Endothelial cell of umbilical vein (primary cell): ENCODE results near the gene CERS6. TPM values are rescaled to one million over a fixed set of nuclear protein-coding genes. Genes with fewer than 3 reads are reported as not detected.

Experiments
- BruUV-seq: library from RNA; stranded (reverse); fragments of 400-500 nt; replicated peaks from 2 replicates; lab custom pipeline; 2021; lab: Mats Ljungman, UMichigan
- CTCF ChIA-PET: fragments of 300-600, 350-600 bp; sonication (Branson Sonifier 250); formaldehyde crosslinking; loops from one replicate; lab custom pipeline; 2021; ENCODE audit warnings: antibody characterized with exemption, inconsistent platforms; lab: Charles Lee
- POLR2A ChIA-PET: fragments of 300-600, 350-600 bp; sonication (Branson Sonifier 250); formaldehyde crosslinking; loops from one replicate; lab custom pipeline; 2021; ENCODE audit warnings: antibody characterized with exemption, inconsistent platforms; lab: Charles Lee
- DNase-seq: peaks from one replicate; pipeline ENCODE4 v3.0.0-alpha.2; 2011; ENCODE audit warnings: low read depth, low spot score
- FAIRE-seq: peaks from 2 replicates; lab custom pipeline; 2011; peaks lifted over from hg19 to GRCh38; lab: Jason Lieb, UNC
- H2AFZ ChIP-seq: 2 replicates; pipeline ENCODE4 v1.6.0; 2012; ENCODE audit warnings: low read depth, low read length, control low read depth, inconsistent platforms
- H3K27ac ChIP-seq: 2 replicates; pipeline ENCODE4 v1.5.1; 2011; ENCODE audit warnings: low read depth, mild to moderate bottlenecking, control low read depth, low read length, moderate library complexity; ENCODE audit not compliant: insufficient read depth
- H3K27me3 ChIP-seq, 2 experiments: 2 replicates each; pipeline versions ENCODE4 v1.6.0 to v1.6.1; 2011; ENCODE audit warnings: low read length in 2 of 2, mixed read lengths in 1 of 2; ENCODE audit not compliant: control insufficient read depth in 2 of 2, insufficient read depth in 2 of 2
- H3K36me3 ChIP-seq, 2 experiments: 2 replicates in 1 of 2; 3 replicates in 1 of 2; pipeline ENCODE4 v1.5.1; 2011; ENCODE audit warnings: low read length in 2 of 2, mild to moderate bottlenecking in 1 of 2, moderate library complexity in 1 of 2; ENCODE audit not compliant: control insufficient read depth in 2 of 2, insufficient read depth in 2 of 2; ENCODE audit errors: extremely low read depth in 1 of 2
- H3K4me1 ChIP-seq: 3 replicates; pipeline ENCODE4 v1.5.1; 2011; ENCODE audit warnings: mild to moderate bottlenecking, low read length; ENCODE audit not compliant: control insufficient read depth, insufficient read depth; ENCODE audit errors: extremely low read depth
- H3K4me2 ChIP-seq: 2 replicates; pipeline ENCODE4 v1.6.1; 2011; ENCODE audit warnings: low read length, control low read depth, mixed read lengths; ENCODE audit not compliant: insufficient read depth
- H3K4me3 ChIP-seq, 3 experiments: fragments of 200-600 bp in 1 of 3; sonication (generic), shearing (Covaris generic) in 1 of 3; replicated peaks in 1 of 3; 2 replicates each; pipeline ENCODE4 v1.5.1; 2011 to 2016; ENCODE audit warnings: control low read depth in 3 of 3, low read length in 3 of 3, mild to moderate bottlenecking in 2 of 3, inconsistent platforms in 1 of 3, low read depth in 1 of 3, moderate library complexity in 1 of 3; ENCODE audit not compliant: insufficient read depth in 1 of 3
- H3K79me2 ChIP-seq: 2 replicates; pipeline ENCODE4 v1.6.0; 2012; ENCODE audit warnings: low read length, inconsistent platforms; ENCODE audit not compliant: control insufficient read depth, insufficient read depth
- H3K9ac ChIP-seq: replicated peaks from 2 replicates; pipeline ENCODE3; 2011; ENCODE audit warnings: low read length, control low read depth; ENCODE audit not compliant: insufficient read depth; ENCODE audit errors: extremely low read depth
- H3K9me1 ChIP-seq: replicated peaks from 3 replicates; pipeline ENCODE4 v1.6.0; 2011; ENCODE audit warnings: mild to moderate bottlenecking, low read length; ENCODE audit not compliant: control insufficient read depth, insufficient read depth; ENCODE audit errors: extremely low read depth
- H3K9me3 ChIP-seq: replicated peaks from 2 replicates; pipeline ENCODE4 v1.5.1; 2012; ENCODE audit warnings: low read length, inconsistent platforms; ENCODE audit not compliant: control insufficient read depth, insufficient read depth
- H4K20me1 ChIP-seq: replicated peaks from 2 replicates; pipeline ENCODE3; 2011; ENCODE audit warnings: mild to moderate bottlenecking, low read length; ENCODE audit not compliant: control insufficient read depth, insufficient read depth; ENCODE audit errors: extremely low read depth
- CTCF ChIP-seq, 2 donors: IDR thresholded peaks; 1 replicate in 1 of 2; 2 replicates in 1 of 2; pipeline ENCODE4 v1.5.1; 2011; ENCODE audit warnings: low read length in 2 of 2, mild to moderate bottlenecking in 2 of 2, moderate library complexity in 2 of 2, control low read depth in 1 of 2, inconsistent platforms in 1 of 2, low read depth in 1 of 2; ENCODE audit not compliant: insufficient read depth in 1 of 2; ENCODE audit errors: extremely low read depth in 1 of 2
- EZH2 ChIP-seq: IDR thresholded peaks from 2 replicates; pipeline ENCODE4 v1.6.1; 2012; ENCODE audit warnings: borderline replicate concordance, low read depth, mild to moderate bottlenecking, moderate library complexity, low read length, inconsistent platforms; ENCODE audit not compliant: severe bottlenecking
- FOS ChIP-seq: IDR thresholded peaks from 2 replicates; pipeline ENCODE4 v1.6.1; 2011; ENCODE audit warnings: mild to moderate bottlenecking, low read length, moderate library complexity, borderline replicate concordance; ENCODE audit not compliant: insufficient read depth
- GATA2 ChIP-seq: IDR thresholded peaks from 2 replicates; pipeline ENCODE4 v1.7.0; 2011; ENCODE audit warnings: low read depth, mild to moderate bottlenecking, moderate library complexity, mixed read lengths, low read length; ENCODE audit not compliant: insufficient read length, insufficient read depth
- JUN ChIP-seq: IDR thresholded peaks from 2 replicates; pipeline ENCODE4 v1.6.1; 2011; ENCODE audit warnings: borderline replicate concordance, low read depth; ENCODE audit not compliant: insufficient read length, insufficient read depth
- MYC ChIP-seq: IDR thresholded peaks from one replicate; pipeline ENCODE4 v1.6.1; 2011; ENCODE audit warnings: mild to moderate bottlenecking, low read depth, low read length
- POLR2A ChIP-seq: IDR thresholded peaks from 2 replicates; pipeline ENCODE4 v1.6.1; 2012; ENCODE audit warnings: low read depth, mild to moderate bottlenecking, control low read depth, low read length
- POLR2AphosphoS5 ChIP-seq: IDR thresholded peaks from 2 replicates; pipeline ENCODE4 v1.6.1; 2012; ENCODE audit warnings: low read depth, mild to moderate bottlenecking, control low read depth, low read length, moderate library complexity; ENCODE audit not compliant: insufficient read depth
- dilution Hi-C: fragments of 300-500 bp; cut with MboI; formaldehyde crosslinking; loops from one replicate; pipeline ENCODE4 v1.15.0; 2019; ENCODE audit warnings: low sequenced_read_pairs; ENCODE audit not compliant: extremely low pct_ligation_motif_present
- intact Hi-C: fragments of 100-400 bp; cut with micrococcal nuclease; formaldehyde crosslinking; loops from one replicate; pipeline ENCODE4 v1.10.0; 2022
- polyA plus RNA-seq, 4 experiments: library from polyadenylated mRNA; depleted of rRNA in 3 of 4; stranded (reverse) in 3 of 4; unstranded in 1 of 4; fragments of >200 nt; gene quantifications; 2 replicates each; pipeline versions ENCODE4 v1.2.1 to v1.2.3, GENCODE V29; 2011 to 2012; ENCODE audit warnings: missing spikeins in 1 of 4
- total RNA-seq: library from RNA; stranded (reverse); gene quantifications from 2 replicates; pipeline ENCODE4 v1.2.3, GENCODE V29; 2021
- TF ChIP-seq, protein P1 (sequence below): IDR thresholded peaks from 2 replicates; pipeline ENCODE4 v1.6.1; 2011; ENCODE audit not compliant: insufficient read depth, insufficient read length

The CERS6 gene
- total and polyA plus RNA-seq, 2 donors (not counting 3 experiments of a cell fraction or from before 2014, with no cell fraction given), result 2.7 to 11.7 TPM

- Histone ChIP-seq H3K4me2 (no peak overlapping the region), H3K9ac (no peak overlapping the region), H3K9me1 (no peaks in the 10 kb centered on the region), H3K9me3 (no peaks in the 10 kb centered on the region), H3K79me2 (peaks cover 2% of the 10 kb centered on the region), H3K4me3 (no peak overlapping the region), H2AFZ (no peak overlapping the region), H3K27me3 (no peaks in the 10 kb centered on the region), H3K36me3 (no peaks in the 10 kb centered on the region), H3K27ac (no peak overlapping the region), H3K4me1 (peaks cover 6% of the 10 kb centered on the region), H4K20me1 (no peaks in the 10 kb centered on the region)
- intact Hi-C loops, result no loop called here
- TF ChIP-seq MYC, result no peak
- no peak for TF ChIP-seq FOS
- no peak for TF ChIP-seq GATA2
- FAIRE-seq, result no peak
- ChIA-PET POLR2A (no interaction called here), CTCF (interaction anchor here (0.6 kb wide), 1 partner anchor 177 kb away, joined by 3 read pairs; no protein-coding TSS in a partner anchor)
- no TSS peak for BruUV-seq
- no peak for DNase-seq
- dilution Hi-C loops, result no loop called here
Observed at GRCh38 chr2:168462543-168463045, 6.5 kb downstream of the CERS6 start.

DNA sequence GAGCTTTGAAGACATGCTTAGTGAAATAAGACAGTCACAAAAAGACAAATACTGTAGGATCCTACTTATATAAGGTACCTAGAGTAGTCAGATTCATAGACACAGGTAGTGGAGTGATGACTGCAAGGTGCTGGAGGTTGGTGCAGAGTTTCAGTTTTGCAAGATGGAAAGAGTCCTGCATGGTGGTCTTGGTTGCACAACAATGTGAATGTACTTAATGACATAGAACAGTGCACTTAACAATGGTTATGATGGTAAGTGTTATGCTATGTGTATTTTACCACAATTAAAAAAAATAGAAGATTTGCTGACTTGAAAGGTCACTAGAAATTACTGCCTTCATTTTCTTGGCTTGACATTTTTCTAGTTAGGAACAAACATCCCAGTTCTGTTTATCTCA is 9.5 kb downstream of the CERS6 start:
- Histone ChIP-seq H3K9me3 (no peaks in the 10 kb centered on the region), H3K9me1 (no peaks in the 10 kb centered on the region), H3K36me3 (no peaks in the 10 kb centered on the region), H3K27ac (no peak overlapping the region), H3K4me2 (no peak overlapping the region), H3K4me3 (no peak overlapping the region), H3K79me2 (peaks cover 2% of the 10 kb centered on the region), H3K27me3 (no peaks in the 10 kb centered on the region), H3K4me1 (peaks cover 4% of the 10 kb centered on the region), H2AFZ (no peak overlapping the region), H3K9ac (no peak overlapping the region), H4K20me1 (no peaks in the 10 kb centered on the region)
- ChIA-PET POLR2A (no interaction called here), CTCF (no interaction called here)
- no peak for FAIRE-seq
- dilution Hi-C loops (no loop called here), intact Hi-C loops (no loop called here)
- no peak for DNase-seq
- TF ChIP-seq POLR2AphosphoS5 (no peak), EZH2 (no peak), GATA2 (no peak), JUN (no peak), MYC (no peak), CTCF (IDR thresholded peaks at IDR 0.05; ENCODE audit: extremely low read depth in 1 of 2, insufficient read depth in 1 of 2, low read depth in 1 of 2, low read length in 2 of 2) (no peak), POLR2A (no peak), FOS (no peak)
- TF ChIP-seq, protein P1, sequence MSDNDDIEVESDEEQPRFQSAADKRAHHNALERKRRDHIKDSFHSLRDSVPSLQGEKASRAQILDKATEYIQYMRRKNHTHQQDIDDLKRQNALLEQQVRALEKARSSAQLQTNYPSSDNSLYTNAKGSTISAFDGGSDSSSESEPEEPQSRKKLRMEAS, result no peak
- no TSS peak for BruUV-seq
